HepG2 (cell line): ENCODE results near the gene PLIN5. TPM values are rescaled to one million over a fixed set of nuclear protein-coding genes. Genes with fewer than 3 reads are reported as not detected.

Experiments
- BCL6 ChIP-seq: IDR thresholded peaks from 2 replicates; pipeline ENCODE4 v1.6.1; 2016; ENCODE audit warnings: missing genetic modification reagents, missing compliant biosample characterization
- CBX1 ChIP-seq: IDR thresholded peaks from one replicate; pipeline ENCODE4 v1.6.1; 2016; ENCODE audit warnings: antibody characterized with exemption, low read depth
- CEBPZ ChIP-seq: IDR thresholded peaks from 2 replicates; pipeline ENCODE4 v1.6.1; 2012; ENCODE audit warnings: low read length, improper control_type of control experiment
- ESRRA ChIP-seq: sonication (generic); formaldehyde crosslinking; IDR thresholded peaks from 2 replicates; pipeline ENCODE4 v1.5.1; 2020; ENCODE audit warnings: mild to moderate bottlenecking, low read depth, missing genetic modification reagents
- KLF15 ChIP-seq: sonication (generic); formaldehyde crosslinking; IDR thresholded peaks from 2 replicates; pipeline ENCODE4 v1.8.1; 2023; ENCODE audit warnings: borderline replicate concordance, mild to moderate bottlenecking, inconsistent platforms, missing genetic modification reagents, mixed read lengths
- TFDP2 ChIP-seq: sonication (generic); formaldehyde crosslinking; IDR thresholded peaks from 2 replicates; pipeline ENCODE4 v1.4.0; 2020; ENCODE audit warnings: missing genetic modification reagents
- ZNF142 ChIP-seq: sonication (generic); formaldehyde crosslinking; IDR thresholded peaks from 2 replicates; pipeline ENCODE4 v1.4.0; 2020; ENCODE audit warnings: missing genetic modification reagents
- ZNF230 ChIP-seq: sonication (generic); formaldehyde crosslinking; IDR thresholded peaks from 2 replicates; pipeline ENCODE4 v1.4.0; 2020; ENCODE audit warnings: mild to moderate bottlenecking, missing genetic modification reagents
- ZNF264 ChIP-seq: sonication (generic); formaldehyde crosslinking; IDR thresholded peaks from 2 replicates; pipeline ENCODE4 v1.4.0; 2020; ENCODE audit warnings: missing genetic modification reagents
- ZNF276 ChIP-seq: sonication (generic); formaldehyde crosslinking; IDR thresholded peaks from 2 replicates; pipeline ENCODE4 v1.4.0; 2020; ENCODE audit warnings: mild to moderate bottlenecking, low read depth, missing genetic modification reagents
- ZNF569 ChIP-seq: sonication (generic); formaldehyde crosslinking; IDR thresholded peaks from 2 replicates; pipeline ENCODE4 v1.5.0; 2020; ENCODE audit warnings: mild to moderate bottlenecking, missing genetic modification reagents, moderate library complexity, borderline replicate concordance
- ZNF7 ChIP-seq: IDR thresholded peaks from 2 replicates; pipeline ENCODE4 v1.6.1; 2016; ENCODE audit warnings: missing biosample characterization, missing genetic modification reagents
- ZNF75D ChIP-seq: sonication (generic); formaldehyde crosslinking; IDR thresholded peaks from 2 replicates; pipeline ENCODE4 v1.8.1; 2023; ENCODE audit warnings: missing genetic modification reagents, mild to moderate bottlenecking, borderline replicate concordance
- ZNF773 ChIP-seq: sonication (generic); formaldehyde crosslinking; IDR thresholded peaks from 2 replicates; pipeline ENCODE4 v1.4.0; 2020; ENCODE audit warnings: missing genetic modification reagents, borderline replicate concordance
- ZZZ3 ChIP-seq: sonication (generic); formaldehyde crosslinking; IDR thresholded peaks from 2 replicates; pipeline ENCODE4 v1.4.0; 2020; ENCODE audit warnings: missing genetic modification reagents, mild to moderate bottlenecking, borderline replicate concordance
- polyA plus RNA-seq, 8 experiments: library from polyadenylated mRNA; depleted of rRNA in 3 of 8; stranded (reverse) in 7 of 8; unstranded in 1 of 8; fragments of >200 nt; fragmentation: Illumina TruSeq in 4 of 8; extraction: Trizol in 4 of 8; gene quantifications; 2 replicates each; pipeline versions ENCODE4 v1.2.1 to v1.2.3, GENCODE V29; 2011 to 2016; ENCODE audit warnings: low read depth in 4 of 8, missing spikeins in 1 of 8, mixed read lengths in 1 of 8; ENCODE audit not compliant: insufficient read depth in 1 of 8
- total RNA-seq, 5 experiments: library from RNA; depleted of rRNA; stranded (reverse); fragments of >200 nt; fragmentation: Illumina TruSeq; extraction: Trizol; gene quantifications; 2 replicates each; pipeline ENCODE4 v1.2.3, GENCODE V29; 2016; ENCODE audit warnings: low read depth in 1 of 5

The PLIN5 gene
- total and polyA plus RNA-seq, 2 of the 13 experiments (the other 11 are each of a cell fraction or from before 2014, with no cell fraction given), result 1.8 to 4.8 TPM

GRCh38 chr19:4583961-4584669, 49.1 kb upstream of the PLIN5 start (continued):
- TF ChIP-seq ZNF142, result peak; percentile 61; the same call in 1 of the 2 replicates
- peak; percentile 72; the same call in 1 of the 2 replicates for TF ChIP-seq ZNF773 (CRISPR knock-in tag)
- no peak for TF ChIP-seq ZNF75D (CRISPR knock-in tag)
- TF ChIP-seq ZZZ3 (CRISPR knock-in tag), result no peak
- 0 out of 2 replicates have a peak, but pooled peaks have one; percentile 39 for TF ChIP-seq ZNF569 (CRISPR knock-in tag)
- peak; percentile 26; the same call in 1 of the 2 replicates for TF ChIP-seq ZNF276 (CRISPR knock-in tag)
- peak; percentile 85 for TF ChIP-seq BCL6 (CRISPR knock-in tag)
- peak; percentile 96 for TF ChIP-seq ESRRA
- no peak for TF ChIP-seq ZNF7
- TF ChIP-seq KLF15 (CRISPR knock-in tag), result no peak; the same call in 1 of the 2 replicates
- TF ChIP-seq CBX1, result peak; percentile 50
- TF ChIP-seq ZNF264, result peak; percentile 29; the same call in 1 of the 2 replicates
- TF ChIP-seq CEBPZ, result no peak
- peak; percentile 74 for TF ChIP-seq TFDP2 (CRISPR knock-in tag)
- TF ChIP-seq ZNF230 (CRISPR knock-in tag), result peak; percentile 37; the same call in 1 of the 2 replicates
